Activated CD4-positive, alpha-beta T cell treated with anti-CD3 and anti-CD28 coated beads for 36 hours (primary cell): ENCODE data around the gene NOS1. TPM values are rescaled to one million over a fixed set of nuclear protein-coding genes. Genes with fewer than 3 reads are reported as not detected.
A peak's percentile ranks its signal among the peaks of the same experiment; 100 is the strongest.
"Not testable (repeated sequence)": the region's sequence is repeated elsewhere in the genome, so short reads cannot be mapped to it uniquely, and the experiment has no call there.

Source experiments
- ATAC-seq: fragments of 200-7000 bp; cut with Tn5 transposase; one replicate; pipeline ENCODE4 v1.10.0; 2021; ENCODE audit warnings: mild to moderate bottlenecking, moderate library complexity
- CTCF ChIA-PET: fragments of 350-600 bp; sonication (Branson Sonifier 250); formaldehyde crosslinking; loops from one replicate; lab custom pipeline; 2021; ENCODE audit warnings: antibody characterized with exemption; lab: Charles Lee
- POLR2A ChIA-PET: fragments of 350-600 bp; sonication (Branson Sonifier 250); formaldehyde crosslinking; loops from one replicate; lab custom pipeline; 2021; ENCODE audit warnings: antibody characterized with exemption, inconsistent platforms; lab: Charles Lee
- DNase-seq: peaks from one replicate; pipeline ENCODE4 v3.0.0-alpha.2; 2020
- H3K27ac Mint-ChIP-seq: one replicate; pipeline ENCODE4 v1.8.0; 2021; ENCODE audit warnings: mixed read lengths
- H3K27me3 Mint-ChIP-seq: one replicate; pipeline ENCODE4 v1.8.0; 2021; ENCODE audit warnings: mixed read lengths
- H3K36me3 Mint-ChIP-seq: one replicate; pipeline ENCODE4 v1.8.0; 2021; ENCODE audit warnings: low read depth, mixed read lengths
- H3K4me1 Mint-ChIP-seq: one replicate; pipeline ENCODE4 v1.8.0; 2021; ENCODE audit warnings: mixed read lengths
- H3K4me3 Mint-ChIP-seq: one replicate; pipeline ENCODE4 v1.8.0; 2021; ENCODE audit warnings: mild to moderate bottlenecking, moderate library complexity, mixed read lengths
- H3K9me3 Mint-ChIP-seq: one replicate; pipeline ENCODE4 v1.8.0; 2021; ENCODE audit warnings: low read depth, mixed read lengths
- intact Hi-C, 2 experiments: fragments of 100-400 bp; cut with DNase I in 1 of 2; cut with micrococcal nuclease in 1 of 2; formaldehyde crosslinking; loops; one replicate each; pipeline versions ENCODE4 v1.14.2 to v1.15.1; 2022 to 2024; cut with DNase I, micrococcal nuclease
- total RNA-seq, 2 experiments: library from RNA; stranded (reverse); gene quantifications; one replicate each; pipeline ENCODE4 v1.2.3, GENCODE V29; 2021

Gene NOS1
- total RNA-seq, 2 experiments from 2014 or later, result not detected

GRCh38 chr12:117390866-117391265 lies 29.4 kb upstream of the NOS1 start:
- no peaks in the 10 kb centered on the region for H3K36me3 Mint-ChIP-seq
- ATAC-seq (no peak), DNase-seq (no peak)
- no peak overlapping the region for H3K27ac Mint-ChIP-seq
- H3K27me3 Mint-ChIP-seq, result peaks cover 5% of the 10 kb centered on the region
- H3K9me3 Mint-ChIP-seq, result no peaks in the 10 kb centered on the region
- intact Hi-C loops, result no loop called here
- H3K4me3 Mint-ChIP-seq, result no peak overlapping the region
- ChIA-PET CTCF (no interaction called here), POLR2A (no interaction called here)
- no peaks in the 10 kb centered on the region for H3K4me1 Mint-ChIP-seq

GRCh38 chr12:117388951-117389446 lies 27.6 kb upstream of the NOS1 start:
- H3K4me1 Mint-ChIP-seq, result no peaks in the 10 kb centered on the region
- DNase-seq, result no peak
- intact Hi-C loops, result no loop called here
- H3K27me3 Mint-ChIP-seq, result peaks cover 5% of the 10 kb centered on the region
- no peak for ATAC-seq
- no peak overlapping the region for H3K4me3 Mint-ChIP-seq
- H3K27ac Mint-ChIP-seq, result no peak overlapping the region
- POLR2A ChIA-PET, result interaction anchor here (0.6 kb wide), 1 partner anchor 372 kb away, joined by 7 read pairs; no protein-coding TSS in a partner anchor
- CTCF ChIA-PET, result interaction anchor here (0.7 to 1.2 kb wide), 2 partner anchors 9 to 22 kb away, joined by 3 to 4 read pairs; no protein-coding TSS in a partner anchor
- H3K9me3 Mint-ChIP-seq, result no peaks in the 10 kb centered on the region
- no peaks in the 10 kb centered on the region for H3K36me3 Mint-ChIP-seq

GRCh38 chr12:117387832-117388231 lies 26.4 kb upstream of the NOS1 start:
- CTCF ChIA-PET, result no interaction called here
- ATAC-seq, result no peak

GRCh38 chr12:117384735-117385134 lies 23.3 kb upstream of the NOS1 start:
- POLR2A ChIA-PET, result no interaction called here
- no peak overlapping the region for H3K4me3 Mint-ChIP-seq
- DNase-seq (no peak), ATAC-seq (no peak)
- no peaks in the 10 kb centered on the region for H3K9me3 Mint-ChIP-seq
- H3K27ac Mint-ChIP-seq, result no peak overlapping the region
- H3K27me3 Mint-ChIP-seq, result peaks cover 6% of the 10 kb centered on the region
- CTCF ChIA-PET, result no interaction called here
- no peaks in the 10 kb centered on the region for H3K4me1 Mint-ChIP-seq
- H3K36me3 Mint-ChIP-seq, result no peaks in the 10 kb centered on the region
- intact Hi-C loops, result no loop called here

More at GRCh38 chr12:117387832-117388231, 26.4 kb upstream of the NOS1 start:
- no peaks in the 10 kb centered on the region for H3K4me1 Mint-ChIP-seq
- intact Hi-C loops, result no loop called here
- no peaks in the 10 kb centered on the region for H3K9me3 Mint-ChIP-seq
- no peak overlapping the region for H3K27ac Mint-ChIP-seq
- no peak overlapping the region for H3K4me3 Mint-ChIP-seq
- H3K36me3 Mint-ChIP-seq, result no peaks in the 10 kb centered on the region
- POLR2A ChIA-PET, result no interaction called here
- no peak for DNase-seq
- peaks cover 6% of the 10 kb centered on the region for H3K27me3 Mint-ChIP-seq

GRCh38 chr12:117380083-117380482 lies 18.7 kb upstream of the NOS1 start:
- ChIA-PET POLR2A (no interaction called here), CTCF (interaction anchor here (0.5 to 1.4 kb wide), 3 partner anchors 9 to 208 kb away, joined by 3 to 4 read pairs (median 3); no protein-coding TSS in a partner anchor)
- ATAC-seq (no peak), DNase-seq (no peak)
- H3K9me3 Mint-ChIP-seq, result peaks cover 8% of the 10 kb centered on the region
- H3K36me3 Mint-ChIP-seq, result no peaks in the 10 kb centered on the region
- no peaks in the 10 kb centered on the region for H3K4me1 Mint-ChIP-seq
- intact Hi-C loops, result no loop called here
- no peak overlapping the region for H3K4me3 Mint-ChIP-seq
- H3K27me3 Mint-ChIP-seq, result peaks cover 4% of the 10 kb centered on the region
- H3K27ac Mint-ChIP-seq, result no peak overlapping the region

- Mint-ChIP-seq H3K4me1 (no peaks in the 10 kb centered on the region), H3K27me3 (peaks cover 3% of the 10 kb centered on the region), H3K4me3 (no peak overlapping the region), H3K27ac (no peak overlapping the region), H3K36me3 (no peaks in the 10 kb centered on the region), H3K9me3 (peaks cover 11% of the 10 kb centered on the region)
- intact Hi-C loops, result no loop called here
- DNase-seq, result no peak
- CTCF ChIA-PET, result interaction anchor here (0.8 kb wide), 1 partner anchor 11 kb away, joined by 6 read pairs; no protein-coding TSS in a partner anchor
- POLR2A ChIA-PET, result no interaction called here
- no peak for ATAC-seq
Measured at GRCh38 chr12:117377758-117378157, 16.3 kb upstream of the NOS1 start.

GRCh38 chr12:117370588-117370987 lies 9.2 kb upstream of the NOS1 start:
- Mint-ChIP-seq H3K4me1 (no peaks in the 10 kb centered on the region), H3K27ac (no peak overlapping the region), H3K4me3 (no peak overlapping the region), H3K36me3 (no peaks in the 10 kb centered on the region), H3K27me3 (peaks cover 12% of the 10 kb centered on the region), H3K9me3 (peaks cover 3% of the 10 kb centered on the region)
- DNase-seq (no peak), ATAC-seq (no peak)
- ChIA-PET POLR2A (no interaction called here), CTCF (interaction anchor here (0.5 to 0.6 kb wide), 2 partner anchors 217 to 1770 kb away, joined by 3 to 5 read pairs; no protein-coding TSS in a partner anchor)
- intact Hi-C loops, result no loop called here

- H3K27ac Mint-ChIP-seq, intact Hi-C loops, DNase-seq, ATAC-seq, H3K9me3 Mint-ChIP-seq, H3K36me3 Mint-ChIP-seq, H3K4me3 Mint-ChIP-seq, POLR2A ChIA-PET, H3K4me1 Mint-ChIP-seq: not testable (repeated sequence)
- CTCF ChIA-PET, result interaction anchor here (0.5 to 0.9 kb wide), 2 partner anchors 487 to 1770 kb away, joined by 3 read pairs; no protein-coding TSS in a partner anchor
- H3K27me3 Mint-ChIP-seq, result peaks cover 14% of the 10 kb centered on the region
Measured at GRCh38 chr12:117370000-117370399, 8.6 kb upstream of the NOS1 start.

- intact Hi-C loops, result loop anchor here (1.0 to 2.0 kb wide), 4 partner anchors 130 to 470 kb away; no protein-coding TSS in a partner anchor
- Mint-ChIP-seq H3K4me3 (no peak overlapping the region), H3K4me1 (no peaks in the 10 kb centered on the region), H3K9me3 (no peaks in the 10 kb centered on the region), H3K36me3 (no peaks in the 10 kb centered on the region), H3K27ac (no peak overlapping the region), H3K27me3 (peaks cover 37% of the 10 kb centered on the region)
- ATAC-seq, result no peak
- DNase-seq, result peak; percentile 77
- ChIA-PET CTCF (interaction anchor here (0.6 to 2.9 kb wide), 19 partner anchors 10 to 490 kb away, joined by 3 to 35 read pairs (median 3); no protein-coding TSS in a partner anchor), POLR2A (no interaction called here)
Measured at GRCh38 chr12:117367006-117367638, 5.7 kb upstream of the NOS1 start.

GRCh38 chr12:117365049-117365616 lies 3.7 kb upstream of the NOS1 start:
- DNase-seq (no peak), ATAC-seq (no peak)
- CTCF ChIA-PET, result interaction anchor here (0.5 kb wide), 1 partner anchor 345 kb away, joined by 3 read pairs; no protein-coding TSS in a partner anchor
- peaks cover 46% of the 10 kb centered on the region for H3K27me3 Mint-ChIP-seq
- no peak overlapping the region for H3K4me3 Mint-ChIP-seq
- no peak overlapping the region for H3K27ac Mint-ChIP-seq
- H3K9me3 Mint-ChIP-seq, result no peaks in the 10 kb centered on the region
- intact Hi-C loops, result no loop called here
- POLR2A ChIA-PET, result no interaction called here
- H3K36me3 Mint-ChIP-seq, result no peaks in the 10 kb centered on the region
- H3K4me1 Mint-ChIP-seq, result no peaks in the 10 kb centered on the region

- Mint-ChIP-seq H3K4me3 (no peak overlapping the region), H3K4me1 (no peaks in the 10 kb centered on the region), H3K27ac (no peak overlapping the region), H3K36me3 (no peaks in the 10 kb centered on the region), H3K27me3 (peaks cover 48% of the 10 kb centered on the region), H3K9me3 (no peaks in the 10 kb centered on the region)
- CTCF ChIA-PET, result no interaction called here
- no peak for DNase-seq
- no peak for ATAC-seq
- POLR2A ChIA-PET, result no interaction called here
- intact Hi-C loops, result no loop called here
Measured at GRCh38 chr12:117363953-117364486, 2.6 kb upstream of the NOS1 start.
